Measurements from ENCODE around the gene ZNRF1.
"Not testable (repeated sequence)": the region's sequence is repeated elsewhere in the genome, so short reads cannot be mapped to it uniquely, and the experiment has no call there.

The ZNRF1 gene

GRCh38 chr16:75118943-75119539 is 120.2 kb downstream of the ZNRF1 start:
- no peak overlapping the region for H3K4me3 ChIP-seq (ENCODE audit: low read depth, low read length)
- no peak for TF ChIP-seq CTCF (IDR thresholded peaks at IDR 0.05; ENCODE audit: low read depth, low read length, missing control alignments)
- no peak for DNase-seq (ENCODE audit: low read depth)
- in situ Hi-C loops (cut with HindIII; ENCODE audit: low sequenced_read_pairs) = no loop called here

- in situ Hi-C loops (cut with HindIII; ENCODE audit: low sequenced_read_pairs) = no loop called here
- no peak for TF ChIP-seq CTCF (IDR thresholded peaks at IDR 0.05; ENCODE audit: low read depth, low read length, missing control alignments)
- no peak for DNase-seq (ENCODE audit: low read depth)
- H3K4me3 ChIP-seq (ENCODE audit: low read depth, low read length) = no peak overlapping the region
Measured at GRCh38 chr16:75120253-75120652, 121.4 kb downstream of the ZNRF1 start.

- no peak for TF ChIP-seq CTCF (IDR thresholded peaks at IDR 0.05; ENCODE audit: low read depth, low read length, missing control alignments)
- DNase-seq (ENCODE audit: low read depth) = no peak
- in situ Hi-C loops (cut with HindIII; ENCODE audit: low sequenced_read_pairs) = no loop called here
- H3K4me3 ChIP-seq (ENCODE audit: low read depth, low read length) = no peak overlapping the region
Measured at GRCh38 chr16:75121949-75122568, 123.2 kb downstream of the ZNRF1 start.

GRCh38 chr16:75122609-75123008 is 123.8 kb downstream of the ZNRF1 start:
- no peak for DNase-seq (ENCODE audit: low read depth)
- H3K4me3 ChIP-seq (ENCODE audit: low read depth, low read length) = no peak overlapping the region
- in situ Hi-C loops (cut with HindIII; ENCODE audit: low sequenced_read_pairs) = no loop called here
- TF ChIP-seq CTCF (IDR thresholded peaks at IDR 0.05; ENCODE audit: low read depth, low read length, missing control alignments) = no peak

GRCh38 chr16:75127713-75128415 is 129.0 kb downstream of the ZNRF1 start:
- H3K4me3 ChIP-seq (ENCODE audit: low read depth, low read length) = no peak overlapping the region
- DNase-seq (ENCODE audit: low read depth) = no peak
- in situ Hi-C loops (cut with HindIII; ENCODE audit: low sequenced_read_pairs) = no loop called here
- no peak for TF ChIP-seq CTCF (IDR thresholded peaks at IDR 0.05; ENCODE audit: low read depth, low read length, missing control alignments)

- not testable (repeated sequence) for DNase-seq (ENCODE audit: low read depth); H3K4me3 ChIP-seq (ENCODE audit: low read depth, low read length)
Measured at GRCh38 chr16:75129421-75130149, 130.8 kb downstream of the ZNRF1 start.

More at GRCh38 chr16:75129421-75130149, 130.8 kb downstream of the ZNRF1 start:
- in situ Hi-C loops (cut with HindIII; ENCODE audit: low sequenced_read_pairs) = not testable (repeated sequence)
